Activated CD8-positive, alpha-beta T cell treated with anti-CD3 and anti-CD28 coated beads for 36 hours (primary cell): ENCODE results near the gene TMEM145. TPM values are rescaled to one million over a fixed set of nuclear protein-coding genes. Genes with fewer than 3 reads are reported as not detected.

Experiments used
- ATAC-seq: fragments of 200-7000 bp; cut with Tn5 transposase; one replicate; pipeline ENCODE4 v1.10.0; 2021; ENCODE audit warnings: mild to moderate bottlenecking, moderate library complexity
- CTCF ChIA-PET: fragments of 350-600 bp; sonication (Branson Sonifier 250); formaldehyde crosslinking; loops from one replicate; lab custom pipeline; 2021; ENCODE audit warnings: antibody characterized with exemption; lab: Charles Lee
- POLR2A ChIA-PET: fragments of 350-600 bp; sonication (Branson Sonifier 250); formaldehyde crosslinking; loops from one replicate; lab custom pipeline; 2021; ENCODE audit warnings: antibody characterized with exemption; lab: Charles Lee
- DNase-seq: peaks from one replicate; pipeline ENCODE4 v3.0.0-alpha.2; 2020
- H3K27ac Mint-ChIP-seq: one replicate; pipeline ENCODE4 v1.8.0; 2021; ENCODE audit warnings: mild to moderate bottlenecking, mixed read lengths
- H3K27me3 Mint-ChIP-seq: one replicate; pipeline ENCODE4 v1.8.0; 2021; ENCODE audit warnings: mixed read lengths
- H3K36me3 Mint-ChIP-seq: one replicate; pipeline ENCODE4 v1.8.0; 2021; ENCODE audit warnings: low read depth, mixed read lengths
- H3K4me1 Mint-ChIP-seq: one replicate; pipeline ENCODE4 v1.8.0; 2021; ENCODE audit warnings: low read depth, mixed read lengths
- H3K4me3 Mint-ChIP-seq: one replicate; pipeline ENCODE4 v1.8.0; 2021; ENCODE audit warnings: mild to moderate bottlenecking, moderate library complexity, mixed read lengths
- H3K9me3 Mint-ChIP-seq: one replicate; pipeline ENCODE4 v1.8.0; 2021; ENCODE audit warnings: mixed read lengths
- intact Hi-C: fragments of 100-400 bp; cut with micrococcal nuclease; formaldehyde crosslinking; loops from one replicate; pipeline ENCODE4 v1.10.0; 2022
- total RNA-seq, 2 experiments: library from RNA; stranded (reverse); gene quantifications; one replicate each; pipeline ENCODE4 v1.2.3, GENCODE V29; 2021
- TF ChIP-seq, protein P1 (sequence below): fragments of 200-600 bp; IDR thresholded peaks from one replicate; pipeline ENCODE4 v1.8.0; 2022; ENCODE audit warnings: antibody characterized with exemption, mild to moderate bottlenecking

The TMEM145 gene
- total RNA-seq, 2 experiments from 2014 or later: 3.0 to 3.2 TPM

DNA sequence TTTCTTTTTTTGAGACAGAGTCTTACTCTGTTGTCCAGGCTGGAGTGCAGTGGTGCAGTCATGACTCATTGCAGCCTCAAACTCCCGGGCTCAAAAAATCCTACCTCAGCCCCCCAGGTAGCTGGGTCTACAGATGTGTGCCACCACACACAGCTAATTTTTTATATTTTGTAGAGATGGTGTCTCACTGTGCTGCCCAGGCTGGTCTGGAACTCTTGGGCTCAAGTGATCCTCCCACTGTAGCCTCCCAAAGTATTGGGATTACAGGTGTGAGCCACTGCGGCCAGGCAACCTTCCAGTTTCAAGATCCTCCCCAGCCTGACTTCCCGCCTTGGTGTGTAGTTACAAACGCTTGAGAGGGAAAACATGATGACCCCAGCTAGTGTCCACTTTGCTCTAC, 54.8 kb downstream of the TMEM145 start:
- no peaks in the 10 kb centered on the region for H3K9me3 Mint-ChIP-seq
- no peak overlapping the region for H3K27ac Mint-ChIP-seq

GRCh38 chr19:42368360-42368759, 55.3 kb downstream of the TMEM145 start:
- intact Hi-C loops: no loop called here
- ChIA-PET POLR2A (no interaction called here), CTCF (no interaction called here)
- Mint-ChIP-seq H3K9me3 (no peaks in the 10 kb centered on the region), H3K27me3 (no peaks in the 10 kb centered on the region), H3K4me3 (no peak overlapping the region), H3K4me1 (no peaks in the 10 kb centered on the region), H3K27ac (no peak overlapping the region), H3K36me3 (peaks cover 9% of the 10 kb centered on the region)
- ATAC-seq (no peak), DNase-seq (no peak)
- TF ChIP-seq, protein P1, sequence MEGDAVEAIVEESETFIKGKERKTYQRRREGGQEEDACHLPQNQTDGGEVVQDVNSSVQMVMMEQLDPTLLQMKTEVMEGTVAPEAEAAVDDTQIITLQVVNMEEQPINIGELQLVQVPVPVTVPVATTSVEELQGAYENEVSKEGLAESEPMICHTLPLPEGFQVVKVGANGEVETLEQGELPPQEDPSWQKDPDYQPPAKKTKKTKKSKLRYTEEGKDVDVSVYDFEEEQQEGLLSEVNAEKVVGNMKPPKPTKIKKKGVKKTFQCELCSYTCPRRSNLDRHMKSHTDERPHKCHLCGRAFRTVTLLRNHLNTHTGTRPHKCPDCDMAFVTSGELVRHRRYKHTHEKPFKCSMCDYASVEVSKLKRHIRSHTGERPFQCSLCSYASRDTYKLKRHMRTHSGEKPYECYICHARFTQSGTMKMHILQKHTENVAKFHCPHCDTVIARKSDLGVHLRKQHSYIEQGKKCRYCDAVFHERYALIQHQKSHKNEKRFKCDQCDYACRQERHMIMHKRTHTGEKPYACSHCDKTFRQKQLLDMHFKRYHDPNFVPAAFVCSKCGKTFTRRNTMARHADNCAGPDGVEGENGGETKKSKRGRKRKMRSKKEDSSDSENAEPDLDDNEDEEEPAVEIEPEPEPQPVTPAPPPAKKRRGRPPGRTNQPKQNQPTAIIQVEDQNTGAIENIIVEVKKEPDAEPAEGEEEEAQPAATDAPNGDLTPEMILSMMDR: no peak

More for the DNA sequence above, 54.8 kb downstream of the TMEM145 start:
- TF ChIP-seq, protein P1: no peak
- DNase-seq (no peak), ATAC-seq (no peak)
- intact Hi-C loops: no loop called here
- H3K36me3 Mint-ChIP-seq: peaks cover 12% of the 10 kb centered on the region
- no peak overlapping the region for H3K4me3 Mint-ChIP-seq
- H3K4me1 Mint-ChIP-seq: no peaks in the 10 kb centered on the region
- ChIA-PET CTCF (no interaction called here), POLR2A (interaction anchor here (0.7 kb wide), 1 partner anchor 240 kb away, joined by 3 read pairs; no protein-coding TSS in a partner anchor)
- no peaks in the 10 kb centered on the region for H3K27me3 Mint-ChIP-seq

- no peaks in the 10 kb centered on the region for H3K27me3 Mint-ChIP-seq
- TF ChIP-seq, protein P1: no peak
- CTCF ChIA-PET: no interaction called here
- POLR2A ChIA-PET: no interaction called here
- H3K27ac Mint-ChIP-seq: no peak overlapping the region
- peaks cover 7% of the 10 kb centered on the region for H3K36me3 Mint-ChIP-seq
- intact Hi-C loops: no loop called here
- DNase-seq (no peak), ATAC-seq (no peak)
- H3K4me1 Mint-ChIP-seq: no peaks in the 10 kb centered on the region
- no peaks in the 10 kb centered on the region for H3K9me3 Mint-ChIP-seq
- H3K4me3 Mint-ChIP-seq: no peak overlapping the region
Measured at GRCh38 chr19:42368765-42369164, 55.7 kb downstream of the TMEM145 start.

DNA sequence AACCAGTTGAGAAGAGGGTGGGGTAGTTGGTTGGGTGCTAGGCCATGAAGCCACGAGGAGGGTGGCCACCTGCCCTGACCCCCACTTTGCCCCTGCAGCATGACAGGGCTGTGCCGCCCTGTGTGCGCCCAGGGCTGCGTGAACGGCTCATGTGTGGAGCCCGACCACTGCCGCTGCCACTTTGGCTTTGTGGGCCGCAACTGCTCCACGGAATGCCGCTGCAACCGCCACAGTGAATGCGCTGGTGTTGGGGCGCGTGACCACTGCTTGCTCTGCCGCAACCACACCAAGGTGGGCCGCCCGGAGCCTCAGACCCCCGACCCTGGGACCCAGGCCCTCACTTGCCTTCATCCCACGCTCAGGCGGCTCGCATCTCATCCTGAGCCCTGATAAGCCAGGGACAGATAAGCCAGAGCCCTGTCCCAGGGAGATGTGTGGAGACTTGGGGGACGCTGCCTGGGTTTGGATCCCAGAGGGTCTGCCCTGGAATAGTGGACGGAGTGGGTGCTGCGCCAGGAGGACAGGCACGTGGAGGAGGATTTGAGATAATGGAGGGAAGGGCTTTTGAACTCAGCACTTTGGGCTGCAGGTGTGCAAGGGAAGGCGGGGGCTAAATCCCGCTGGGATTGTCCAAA, 56.4 kb downstream of the TMEM145 start:
- no peaks in the 10 kb centered on the region for H3K9me3 Mint-ChIP-seq
- CTCF ChIA-PET: no interaction called here

DNA sequence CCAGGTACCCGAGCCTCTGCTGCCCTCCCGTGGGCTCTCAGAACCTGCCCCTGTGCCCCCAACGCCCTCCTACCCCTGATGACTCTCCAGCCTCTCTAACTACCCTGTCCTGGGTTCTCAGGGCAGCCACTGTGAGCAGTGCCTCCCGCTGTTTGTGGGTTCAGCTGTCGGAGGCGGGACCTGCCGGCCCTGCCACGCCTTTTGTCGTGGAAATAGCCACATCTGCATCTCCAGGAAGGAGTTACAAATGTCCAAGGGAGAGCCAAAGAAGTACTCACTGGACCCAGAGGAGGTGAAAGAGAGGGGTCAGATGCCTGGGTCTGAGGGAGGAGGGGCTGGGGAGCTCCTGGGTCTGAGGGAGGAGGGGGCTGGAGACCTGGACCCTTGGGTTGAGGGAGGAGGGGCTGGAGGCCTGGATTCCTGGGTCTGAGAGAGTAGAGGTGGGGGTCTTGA, 57.0 kb downstream of the TMEM145 start:
- Mint-ChIP-seq H3K4me1 (no peaks in the 10 kb centered on the region), H3K9me3 (no peaks in the 10 kb centered on the region), H3K4me3 (no peak overlapping the region), H3K27me3 (no peaks in the 10 kb centered on the region), H3K36me3 (no peaks in the 10 kb centered on the region), H3K27ac (no peak overlapping the region)
- ChIA-PET CTCF (interaction anchor here (0.8 to 1.5 kb wide), 2 partner anchors 10 to 31 kb away, joined by 3 to 4 read pairs; no protein-coding TSS in a partner anchor), POLR2A (no interaction called here)
- intact Hi-C loops: no loop called here
- TF ChIP-seq, protein P1: no peak
- DNase-seq (no peak), ATAC-seq (no peak)

More for the DNA sequence above, 56.4 kb downstream of the TMEM145 start:
- H3K36me3 Mint-ChIP-seq: no peaks in the 10 kb centered on the region
- H3K4me3 Mint-ChIP-seq: no peak overlapping the region
- H3K4me1 Mint-ChIP-seq: no peaks in the 10 kb centered on the region
- H3K27me3 Mint-ChIP-seq: no peaks in the 10 kb centered on the region
- POLR2A ChIA-PET: no interaction called here
- no peak overlapping the region for H3K27ac Mint-ChIP-seq
- TF ChIP-seq, protein P1: no peak
- DNase-seq: no peak
- intact Hi-C loops: no loop called here
- ATAC-seq: no peak
